CD4-positive, alpha-beta T cell treated with Interferon gamma for 1 hour (primary cell): ENCODE data around the gene ERC2.

Experiments used
- DNase-seq: peaks from one replicate; pipeline ENCODE4 v3.0.0-alpha.2; 2020

Gene ERC2

DNA sequence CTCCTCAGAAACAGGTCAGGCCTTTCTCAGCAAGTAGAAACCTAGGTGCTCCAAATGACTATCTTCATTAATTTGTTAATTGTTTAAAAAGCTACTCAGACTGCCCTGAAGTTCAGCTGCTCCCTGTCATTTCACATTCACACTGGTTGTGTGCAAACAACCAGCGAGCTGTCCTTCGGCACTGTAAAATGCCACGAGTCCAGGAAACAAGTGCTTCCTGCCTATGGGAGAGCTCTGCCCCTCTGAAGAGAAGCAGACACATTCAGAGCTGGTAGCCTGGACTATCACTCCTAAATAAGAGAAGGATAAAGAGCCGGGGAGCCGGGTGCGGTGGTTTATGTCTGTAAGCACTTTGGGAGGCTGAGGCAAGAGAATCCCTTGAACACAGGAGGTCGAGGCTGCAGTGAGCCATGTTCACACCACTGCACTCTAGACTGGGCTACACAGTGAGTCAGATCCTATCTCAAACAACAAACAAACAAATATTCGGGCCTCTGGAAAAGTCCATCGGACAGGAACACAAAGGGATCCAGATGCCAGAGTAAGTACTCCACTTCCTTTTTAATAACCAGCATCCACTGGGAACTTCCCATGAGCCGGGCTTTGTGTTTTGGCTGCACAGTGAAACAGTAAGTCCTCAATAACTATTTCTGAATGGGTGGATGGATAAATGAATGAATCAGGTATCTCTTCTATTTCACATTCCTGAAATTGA, 866.7 kb downstream of the ERC2 start:
- no peak for DNase-seq

DNA sequence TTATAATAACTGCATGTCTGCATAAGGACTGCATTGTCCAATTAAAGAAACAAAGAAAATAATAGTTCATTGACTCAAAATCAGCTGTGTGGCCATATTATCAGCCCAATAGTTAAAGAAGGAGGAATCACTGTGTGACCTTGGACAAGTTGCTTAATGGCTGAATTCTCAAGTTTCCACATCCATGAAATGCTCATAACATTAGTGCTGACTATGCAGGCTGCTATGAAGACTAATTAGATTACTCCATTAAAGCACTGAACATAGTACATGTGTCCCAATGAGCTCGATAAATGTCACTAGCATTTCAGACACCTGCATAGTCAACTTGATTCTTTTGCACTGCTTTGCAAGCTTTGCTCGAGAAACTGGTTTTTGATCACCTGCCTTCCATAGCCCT, 870.0 kb downstream of the ERC2 start:
- no peak for DNase-seq

DNA sequence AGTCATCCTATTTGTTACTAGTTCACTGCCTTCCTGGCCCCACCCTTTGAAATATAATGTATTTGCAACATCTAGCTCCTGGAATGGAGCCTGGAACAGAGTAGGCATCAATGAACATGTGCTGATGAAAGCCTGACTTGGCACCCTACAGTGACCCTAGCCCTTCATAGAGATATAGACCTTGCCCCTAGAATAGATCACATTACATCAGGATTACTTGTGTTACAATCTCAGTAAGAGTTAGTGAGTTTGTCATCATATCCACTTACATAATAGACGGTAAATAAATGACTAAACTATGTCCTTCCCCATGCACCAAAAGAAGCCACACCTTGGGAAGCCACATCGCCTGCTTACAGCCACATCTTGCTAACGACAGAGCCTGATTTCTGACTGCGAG, 870.6 kb downstream of the ERC2 start:
- DNase-seq = no peak

DNA sequence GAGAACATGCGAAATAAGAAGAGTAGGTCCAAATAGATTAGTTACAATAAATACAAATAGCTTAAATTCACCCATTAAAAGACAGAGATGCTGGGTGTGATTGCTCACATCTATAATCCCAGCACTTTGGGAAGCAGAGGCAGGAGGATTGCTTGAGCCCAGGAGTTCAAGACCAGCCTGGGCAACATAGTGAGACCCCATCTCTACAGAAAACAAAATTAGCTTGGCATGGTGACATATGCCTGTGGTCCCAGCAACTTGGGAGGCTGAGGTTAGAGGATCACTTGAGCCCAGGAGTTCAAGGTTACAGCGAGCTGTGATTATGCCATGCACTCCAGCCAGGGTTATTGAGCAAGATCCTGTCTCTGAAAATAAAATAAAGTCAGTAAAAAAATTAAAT, 872.1 kb downstream of the ERC2 start:
- DNase-seq = no peak

DNA sequence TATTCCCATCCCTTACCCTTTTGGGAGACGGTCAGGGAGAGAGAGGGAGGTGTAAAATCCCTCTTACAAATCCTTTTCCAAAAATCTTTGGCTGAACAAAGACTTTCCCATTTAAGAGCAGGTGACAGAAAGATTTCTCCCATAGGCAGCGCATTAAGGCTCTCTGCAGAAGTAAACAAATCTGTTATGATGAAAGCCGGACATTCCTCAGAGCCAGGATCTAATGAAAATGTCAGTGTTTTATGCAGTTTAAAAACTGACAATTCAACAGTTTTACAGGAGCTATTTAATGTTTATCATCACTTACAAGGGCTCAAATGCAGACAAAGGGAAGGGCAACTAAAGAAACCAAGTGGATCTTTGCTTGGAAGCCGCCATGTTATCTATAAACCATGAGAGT, 872.8 kb downstream of the ERC2 start:
- no peak for DNase-seq

DNA sequence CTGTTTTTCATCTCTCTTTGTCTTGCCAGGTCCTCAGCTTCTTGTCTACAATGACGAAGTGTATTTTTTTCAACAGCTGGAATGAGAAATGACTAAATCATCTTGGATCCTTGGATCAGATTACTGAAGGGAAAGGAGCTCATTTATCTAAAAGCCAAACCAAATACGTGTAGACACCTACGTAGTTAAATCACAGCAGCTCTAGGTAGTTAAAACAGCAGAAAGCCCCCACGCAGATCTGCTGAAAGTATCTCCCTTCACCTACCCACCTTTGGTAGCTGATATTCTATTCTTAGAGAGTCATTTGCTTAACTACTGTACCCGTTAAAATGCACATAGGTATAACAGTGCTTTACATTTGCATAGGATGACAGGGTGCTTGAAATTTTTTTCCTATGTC, 875.7 kb downstream of the ERC2 start:
- no peak for DNase-seq

- no peak for DNase-seq
Measured at GRCh38 chr3:55591888-55592287, 876.4 kb downstream of the ERC2 start.

DNA sequence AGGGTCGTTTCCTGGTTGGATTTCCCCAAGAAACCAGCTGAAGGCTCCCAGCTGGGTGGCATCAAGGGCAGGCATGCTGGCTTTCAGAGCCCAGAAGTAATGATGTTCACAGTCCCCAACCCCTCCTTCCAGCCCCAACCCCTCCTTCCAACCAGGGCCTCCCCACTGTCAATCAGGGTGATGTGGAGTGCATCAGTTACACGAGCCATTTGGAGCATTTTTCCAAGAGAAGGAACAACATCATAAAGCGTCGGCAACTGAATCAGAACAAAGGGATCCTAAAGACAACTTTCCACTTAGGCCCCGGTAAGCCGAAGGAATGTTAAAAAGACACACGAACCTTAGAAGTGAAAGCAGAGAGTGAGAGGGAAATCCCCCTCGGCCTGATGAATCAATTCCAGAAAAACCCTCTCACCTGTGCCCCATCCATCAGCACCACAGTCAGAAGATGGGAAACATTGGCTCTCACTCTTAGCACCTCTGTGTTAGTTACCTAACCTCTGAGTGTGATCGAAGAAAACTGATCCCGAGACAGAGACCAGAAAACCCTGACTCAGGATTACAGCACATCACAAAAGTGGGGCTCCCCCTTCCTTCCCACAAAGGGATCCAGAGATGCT, 880.0 kb downstream of the ERC2 start:
- DNase-seq = no peak

DNA sequence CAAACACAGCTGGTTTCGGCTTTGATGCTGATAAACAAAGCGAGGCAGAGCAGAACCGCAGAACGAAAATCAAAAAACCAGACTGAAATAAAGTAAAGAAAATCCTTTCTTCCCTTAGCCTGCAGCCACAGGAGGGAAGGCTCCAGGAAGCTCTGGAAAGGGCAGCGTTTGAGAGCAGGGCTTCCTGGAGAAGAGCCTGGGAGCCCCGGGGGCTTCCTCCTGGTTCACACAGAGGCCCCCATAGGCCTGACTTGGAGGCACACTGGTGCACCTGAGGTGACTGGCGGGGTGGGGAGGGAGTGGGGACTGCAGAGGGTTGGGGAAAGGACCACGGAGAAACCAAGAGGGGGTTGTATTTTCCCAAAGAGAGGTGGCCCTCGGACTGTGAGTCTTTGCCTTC, 882.4 kb downstream of the ERC2 start:
- DNase-seq = no peak

- DNase-seq = no peak
Measured at GRCh38 chr3:55584716-55585368, 883.4 kb downstream of the ERC2 start.

DNA sequence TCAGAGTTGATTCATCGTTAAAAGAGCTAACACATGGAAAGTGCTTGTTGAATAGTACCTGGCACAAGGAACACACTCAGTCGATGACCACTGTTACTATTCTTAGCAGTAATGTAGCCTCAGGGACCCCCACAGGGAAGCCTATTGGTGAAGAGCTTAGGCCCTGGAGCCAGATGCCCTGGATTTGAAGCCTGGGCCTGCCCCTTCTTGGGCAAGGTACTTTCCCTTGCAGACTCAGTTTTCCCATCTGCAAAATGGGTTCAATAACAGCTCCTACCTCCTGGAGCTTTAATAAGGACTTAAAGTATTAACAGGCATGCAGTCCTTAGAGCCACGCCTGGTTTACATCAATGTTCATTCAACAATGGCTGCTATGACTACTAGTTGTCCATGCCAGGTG, 884.2 kb downstream of the ERC2 start:
- no peak for DNase-seq

DNA sequence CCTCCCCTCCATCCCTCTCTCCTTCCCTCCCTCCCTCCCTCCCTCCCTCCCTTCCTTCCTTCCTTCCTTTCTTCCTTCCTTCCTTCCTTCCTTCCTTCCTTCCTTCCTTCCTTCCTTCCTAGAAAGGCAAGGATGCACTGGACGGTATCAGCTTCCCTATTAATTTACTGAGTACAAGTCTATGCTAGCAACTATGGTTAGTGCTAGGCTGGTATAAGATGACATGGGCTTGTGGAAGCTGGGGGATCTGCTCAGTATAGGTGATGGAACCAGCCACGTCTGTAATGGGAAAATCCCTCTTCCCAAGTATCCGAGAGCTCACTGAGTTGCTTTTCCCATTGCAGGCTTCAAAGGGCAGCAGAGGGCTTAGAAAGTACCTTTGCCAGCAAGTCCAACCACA, 884.8 kb downstream of the ERC2 start:
- DNase-seq = no peak

GRCh38 chr3:55579496-55579895, 888.8 kb downstream of the ERC2 start:
- DNase-seq = no peak

- no peak for DNase-seq
Measured at GRCh38 chr3:55576621-55577388, 891.5 kb downstream of the ERC2 start.

- no peak for DNase-seq
Measured at GRCh38 chr3:55574671-55575070, 893.6 kb downstream of the ERC2 start.

GRCh38 chr3:55572816-55573215, 895.5 kb downstream of the ERC2 start:
- DNase-seq = no peak

- no peak for DNase-seq
Measured at GRCh38 chr3:55571913-55572312, 896.4 kb downstream of the ERC2 start.

- no peak for DNase-seq
Measured at GRCh38 chr3:55571216-55571813, 897.0 kb downstream of the ERC2 start.

- DNase-seq = no peak
Measured at GRCh38 chr3:55570271-55570711, 898.0 kb downstream of the ERC2 start.

- DNase-seq = no peak
Measured at GRCh38 chr3:55569033-55569599, 899.2 kb downstream of the ERC2 start.

GRCh38 chr3:55567615-55568014, 900.7 kb downstream of the ERC2 start:
- DNase-seq = no peak

- no peak for DNase-seq
Measured at GRCh38 chr3:55567121-55567520, 901.1 kb downstream of the ERC2 start.

GRCh38 chr3:55565521-55565920, 902.7 kb downstream of the ERC2 start:
- DNase-seq = no peak
